ENCODE results near the gene LMF1. TPM values are rescaled to one million over a fixed set of nuclear protein-coding genes. Genes with fewer than 3 reads are reported as not detected.

LMF1 gene
- total RNA-seq, 2 experiments from 2014 or later: 9.5 to 12.2 TPM

- DNase-seq: peak; percentile 4
- H3K36me3 Mint-ChIP-seq (ENCODE audit: low read depth): no peaks in the 10 kb centered on the region
- no peak for ATAC-seq
Observed at GRCh38 chr16:879461-879861, 91.3 kb downstream of the LMF1 start.

GRCh38 chr16:878886-879285 lies 91.9 kb downstream of the LMF1 start:
- CTCF ChIA-PET: no interaction called here
- DNase-seq (no peak), ATAC-seq (no peak)
- intact Hi-C loops (cut with DNase I, micrococcal nuclease): no loop called here
- POLR2A ChIA-PET: no interaction called here
- Mint-ChIP-seq H3K36me3 (ENCODE audit: low read depth) (peaks cover under 1% of the 10 kb centered on the region), H3K27ac (no peak overlapping the region), H3K4me1 (no peaks in the 10 kb centered on the region), H3K9me3 (ENCODE audit: low read depth) (no peaks in the 10 kb centered on the region), H3K27me3 (no peaks in the 10 kb centered on the region), H3K4me3 (no peak overlapping the region)

More at GRCh38 chr16:879461-879861, 91.3 kb downstream of the LMF1 start:
- Mint-ChIP-seq H3K4me1 (no peaks in the 10 kb centered on the region), H3K9me3 (ENCODE audit: low read depth) (no peaks in the 10 kb centered on the region), H3K27me3 (no peaks in the 10 kb centered on the region), H3K4me3 (no peak overlapping the region), H3K27ac (no peak overlapping the region)
- CTCF ChIA-PET: interaction anchor here (0.6 kb wide), 1 partner anchor 451 kb away, joined by 3 read pairs; no protein-coding TSS in a partner anchor
- intact Hi-C loops (cut with DNase I, micrococcal nuclease): no loop called here
- POLR2A ChIA-PET: no interaction called here

- ATAC-seq (peak; percentile 12), DNase-seq (peak; percentile 45)
- no peak overlapping the region for H3K27ac Mint-ChIP-seq
- H3K4me1 Mint-ChIP-seq: no peaks in the 10 kb centered on the region
- intact Hi-C loops (cut with DNase I, micrococcal nuclease): no loop called here
- no peak overlapping the region for H3K4me3 Mint-ChIP-seq
- no peaks in the 10 kb centered on the region for H3K9me3 Mint-ChIP-seq (ENCODE audit: low read depth)
- no peaks in the 10 kb centered on the region for H3K27me3 Mint-ChIP-seq
- peaks cover 4% of the 10 kb centered on the region for H3K36me3 Mint-ChIP-seq (ENCODE audit: low read depth)
- ChIA-PET POLR2A (no interaction called here), CTCF (interaction anchor here (0.5 kb wide), 1 partner anchor 131 kb away, joined by 3 read pairs; no protein-coding TSS in a partner anchor)
Observed at GRCh38 chr16:878072-878784, 92.6 kb downstream of the LMF1 start.

- ChIA-PET POLR2A (no interaction called here), CTCF (interaction anchor here (0.5 kb wide), 1 partner anchor 130 kb away, joined by 3 read pairs; no protein-coding TSS in a partner anchor)
- peaks cover 4% of the 10 kb centered on the region for H3K36me3 Mint-ChIP-seq (ENCODE audit: low read depth)
- H3K9me3 Mint-ChIP-seq (ENCODE audit: low read depth): no peaks in the 10 kb centered on the region
- H3K4me1 Mint-ChIP-seq: no peaks in the 10 kb centered on the region
- H3K27me3 Mint-ChIP-seq: no peaks in the 10 kb centered on the region
- H3K27ac Mint-ChIP-seq: peak overlapping the region; percentile 37
- DNase-seq (peak; percentile 3), ATAC-seq (peak; percentile 23)
- no peak overlapping the region for H3K4me3 Mint-ChIP-seq
- intact Hi-C loops (cut with DNase I, micrococcal nuclease): no loop called here
Observed at GRCh38 chr16:877242-878071, 93.3 kb downstream of the LMF1 start.

- intact Hi-C loops (cut with DNase I, micrococcal nuclease): no loop called here
- POLR2A ChIA-PET: no interaction called here
Observed at GRCh38 chr16:876523-877241, 94.1 kb downstream of the LMF1 start.

GRCh38 chr16:876041-876335 lies 94.8 kb downstream of the LMF1 start:
- H3K27me3 Mint-ChIP-seq: no peaks in the 10 kb centered on the region
- H3K9me3 Mint-ChIP-seq (ENCODE audit: low read depth): no peaks in the 10 kb centered on the region
- peak; percentile 3 for DNase-seq
- no peak for ATAC-seq
- ChIA-PET CTCF (no interaction called here), POLR2A (no interaction called here)
- no peaks in the 10 kb centered on the region for H3K4me1 Mint-ChIP-seq
- H3K36me3 Mint-ChIP-seq (ENCODE audit: low read depth): peaks cover 4% of the 10 kb centered on the region
- H3K27ac Mint-ChIP-seq: no peak overlapping the region
- intact Hi-C loops (cut with DNase I, micrococcal nuclease): no loop called here
- H3K4me3 Mint-ChIP-seq: no peak overlapping the region

More at GRCh38 chr16:876523-877241, 94.1 kb downstream of the LMF1 start:
- H3K27ac Mint-ChIP-seq: no peak overlapping the region
- H3K9me3 Mint-ChIP-seq (ENCODE audit: low read depth): no peaks in the 10 kb centered on the region
- CTCF ChIA-PET: no interaction called here
- H3K4me3 Mint-ChIP-seq: no peak overlapping the region
- H3K4me1 Mint-ChIP-seq: no peaks in the 10 kb centered on the region
- no peaks in the 10 kb centered on the region for H3K27me3 Mint-ChIP-seq
- ATAC-seq (no peak), DNase-seq (no peak)
- H3K36me3 Mint-ChIP-seq (ENCODE audit: low read depth): peaks cover 4% of the 10 kb centered on the region

GRCh38 chr16:875182-876040 lies 95.4 kb downstream of the LMF1 start:
- H3K36me3 Mint-ChIP-seq (ENCODE audit: low read depth): peaks cover 4% of the 10 kb centered on the region
- intact Hi-C loops (cut with DNase I, micrococcal nuclease): no loop called here
- H3K9me3 Mint-ChIP-seq (ENCODE audit: low read depth): no peaks in the 10 kb centered on the region
- no peaks in the 10 kb centered on the region for H3K27me3 Mint-ChIP-seq
- ATAC-seq (no peak), DNase-seq (no peak)
- POLR2A ChIA-PET: no interaction called here
- no peak overlapping the region for H3K27ac Mint-ChIP-seq
- H3K4me3 Mint-ChIP-seq: no peak overlapping the region
- CTCF ChIA-PET: no interaction called here
- H3K4me1 Mint-ChIP-seq: no peaks in the 10 kb centered on the region

- DNase-seq (peak; percentile 3), ATAC-seq (no peak)
- ChIA-PET POLR2A (no interaction called here), CTCF (no interaction called here)
- no peak overlapping the region for H3K27ac Mint-ChIP-seq
- no peak overlapping the region for H3K4me3 Mint-ChIP-seq
- peaks cover 4% of the 10 kb centered on the region for H3K36me3 Mint-ChIP-seq (ENCODE audit: low read depth)
- intact Hi-C loops (cut with DNase I, micrococcal nuclease): no loop called here
- H3K4me1 Mint-ChIP-seq: no peaks in the 10 kb centered on the region
- H3K27me3 Mint-ChIP-seq: no peaks in the 10 kb centered on the region
- H3K9me3 Mint-ChIP-seq (ENCODE audit: low read depth): no peaks in the 10 kb centered on the region
Observed at GRCh38 chr16:874366-875181, 96.2 kb downstream of the LMF1 start.

GRCh38 chr16:873889-874288 lies 96.9 kb downstream of the LMF1 start:
- no peak overlapping the region for H3K27ac Mint-ChIP-seq
- intact Hi-C loops (cut with DNase I, micrococcal nuclease): no loop called here
- H3K4me1 Mint-ChIP-seq: no peaks in the 10 kb centered on the region
- POLR2A ChIA-PET: no interaction called here
- H3K27me3 Mint-ChIP-seq: no peaks in the 10 kb centered on the region
- DNase-seq (no peak), ATAC-seq (no peak)
- peaks cover 4% of the 10 kb centered on the region for H3K36me3 Mint-ChIP-seq (ENCODE audit: low read depth)
- CTCF ChIA-PET: no interaction called here
- no peaks in the 10 kb centered on the region for H3K9me3 Mint-ChIP-seq (ENCODE audit: low read depth)
- no peak overlapping the region for H3K4me3 Mint-ChIP-seq

- POLR2A ChIA-PET: no interaction called here
- ATAC-seq (no peak), DNase-seq (no peak)
- no peak overlapping the region for H3K27ac Mint-ChIP-seq
- no peaks in the 10 kb centered on the region for H3K9me3 Mint-ChIP-seq (ENCODE audit: low read depth)
- peaks cover 4% of the 10 kb centered on the region for H3K36me3 Mint-ChIP-seq (ENCODE audit: low read depth)
- H3K27me3 Mint-ChIP-seq: no peaks in the 10 kb centered on the region
- intact Hi-C loops (cut with DNase I, micrococcal nuclease): no loop called here
- H3K4me1 Mint-ChIP-seq: no peaks in the 10 kb centered on the region
- CTCF ChIA-PET: no interaction called here
- H3K4me3 Mint-ChIP-seq: no peak overlapping the region
Observed at GRCh38 chr16:873243-873661, 97.5 kb downstream of the LMF1 start.
